Cardiac atrium fibroblast (primary cell): ENCODE data around the gene GTPBP4. TPM values are rescaled to one million over a fixed set of nuclear protein-coding genes. Genes with fewer than 3 reads are reported as not detected.

ENCODE experiments used
- total RNA-seq: library from RNA; depleted of rRNA; stranded (reverse); fragments of >200 nt; gene quantifications from 2 replicates; pipeline ENCODE4 v1.2.3, GENCODE V29; 2015

Gene GTPBP4
- total RNA-seq: 22.7 and 31.8 TPM in 2 replicates

DNA sequence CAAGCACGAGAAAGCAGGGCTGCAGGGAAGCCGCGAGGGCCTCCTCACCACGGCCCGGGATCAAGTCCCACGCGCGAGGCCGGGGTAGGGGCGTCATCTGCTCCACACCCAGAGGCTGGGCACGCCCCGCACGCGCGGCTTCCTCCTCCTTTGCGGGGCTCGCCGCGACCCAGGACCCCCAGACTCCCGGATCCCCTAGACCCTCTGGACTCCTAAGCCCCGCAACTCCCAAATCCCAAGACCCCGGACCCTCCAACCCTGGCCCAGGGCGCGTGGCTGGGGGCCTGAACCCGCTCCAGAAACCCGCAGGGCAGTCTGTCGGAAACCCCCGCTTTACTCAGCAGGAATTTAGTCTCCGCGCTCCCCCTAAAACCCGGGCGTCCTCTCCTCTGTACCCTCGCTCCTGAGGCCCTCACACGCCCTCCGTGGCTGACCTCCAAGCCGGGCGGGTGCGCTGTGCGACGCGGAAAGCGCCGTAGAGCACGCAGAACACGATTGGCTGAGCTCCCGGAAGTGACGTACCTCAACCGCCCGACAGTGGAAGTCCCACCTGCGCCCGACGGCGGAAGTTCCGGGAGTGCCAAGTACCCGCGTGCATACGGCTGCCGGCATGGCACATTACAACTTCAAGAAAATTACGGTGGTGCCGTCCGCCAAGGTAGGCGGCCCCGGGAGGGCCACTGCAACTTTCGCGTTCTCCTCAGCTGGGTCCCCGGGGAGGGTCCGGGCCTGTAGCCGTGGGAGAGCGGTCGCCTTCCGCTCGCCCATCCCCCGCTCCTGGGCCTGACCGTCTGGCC is at the start of gene GTPBP4:
Gene GTPBP4, plus strand, starts transcription at position 565 of the 797 bp plus-strand sequence. Its CDS starts 46 bp downstream, at position 611.

DNA sequence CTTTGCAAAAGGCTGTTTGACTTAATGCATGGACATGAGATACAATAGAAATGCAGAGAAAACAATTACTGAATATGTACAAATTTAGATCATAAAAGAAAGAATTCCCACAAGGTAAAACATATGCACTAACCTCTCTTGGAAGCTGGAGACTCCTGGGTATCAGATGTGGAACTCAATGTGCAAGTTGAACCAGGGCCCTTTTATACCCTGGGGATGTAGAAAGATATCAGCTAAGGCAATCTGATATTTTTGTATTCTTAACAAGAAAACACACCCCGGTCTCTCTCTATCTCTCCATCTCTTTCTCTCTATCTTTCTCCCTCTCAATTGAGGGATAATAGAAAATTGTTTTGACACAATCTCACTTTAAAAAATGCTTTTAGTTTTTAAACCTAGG is 37.4 kb downstream of the GTPBP4 start, which contains the start of gene IDI2:
Gene IDI2, minus strand, starts transcription at position 177 of the 400 bp plus-strand sequence. CDS start 1,136 bp downstream, outside the sequence.

DNA sequence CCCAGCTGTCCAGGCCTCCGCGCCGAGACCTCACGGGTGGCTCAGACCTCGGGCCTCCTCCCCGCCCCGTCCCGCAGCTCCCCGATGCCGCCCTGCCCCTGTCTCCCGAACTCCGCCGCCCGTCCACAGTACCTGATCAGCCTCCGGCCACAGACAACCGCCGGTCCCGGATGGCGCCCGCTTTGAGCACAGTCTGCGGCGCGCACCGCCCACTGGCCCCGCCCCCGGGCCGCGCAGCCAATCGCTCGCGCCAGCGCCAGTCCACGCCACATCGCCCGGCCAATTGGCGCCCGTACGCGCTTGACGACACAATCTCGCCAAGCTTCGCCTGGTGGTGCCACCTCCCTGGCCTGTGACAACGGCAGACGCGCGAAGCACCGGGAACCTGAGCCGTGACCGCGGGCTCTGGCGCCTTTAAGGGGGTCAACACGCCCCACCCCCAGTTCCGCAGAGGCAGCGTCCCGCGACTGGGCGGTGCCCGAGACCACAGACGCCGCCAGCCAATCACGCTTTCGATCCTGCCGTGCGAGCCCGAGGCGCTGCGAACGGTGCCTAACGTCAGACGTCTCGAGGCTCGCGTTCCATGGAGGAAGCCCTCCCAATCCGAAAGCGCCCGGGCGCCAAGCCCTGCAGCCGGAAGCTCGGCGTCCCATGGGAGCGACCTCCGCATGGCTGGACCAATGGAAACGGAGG is 60.6 kb downstream of the GTPBP4 start, which contains the start of gene IDI1:
Gene IDI1, minus strand, starts transcription at position 388 of the 693 bp plus-strand sequence. Its CDS starts 116 bp downstream, at position 272.

DNA sequence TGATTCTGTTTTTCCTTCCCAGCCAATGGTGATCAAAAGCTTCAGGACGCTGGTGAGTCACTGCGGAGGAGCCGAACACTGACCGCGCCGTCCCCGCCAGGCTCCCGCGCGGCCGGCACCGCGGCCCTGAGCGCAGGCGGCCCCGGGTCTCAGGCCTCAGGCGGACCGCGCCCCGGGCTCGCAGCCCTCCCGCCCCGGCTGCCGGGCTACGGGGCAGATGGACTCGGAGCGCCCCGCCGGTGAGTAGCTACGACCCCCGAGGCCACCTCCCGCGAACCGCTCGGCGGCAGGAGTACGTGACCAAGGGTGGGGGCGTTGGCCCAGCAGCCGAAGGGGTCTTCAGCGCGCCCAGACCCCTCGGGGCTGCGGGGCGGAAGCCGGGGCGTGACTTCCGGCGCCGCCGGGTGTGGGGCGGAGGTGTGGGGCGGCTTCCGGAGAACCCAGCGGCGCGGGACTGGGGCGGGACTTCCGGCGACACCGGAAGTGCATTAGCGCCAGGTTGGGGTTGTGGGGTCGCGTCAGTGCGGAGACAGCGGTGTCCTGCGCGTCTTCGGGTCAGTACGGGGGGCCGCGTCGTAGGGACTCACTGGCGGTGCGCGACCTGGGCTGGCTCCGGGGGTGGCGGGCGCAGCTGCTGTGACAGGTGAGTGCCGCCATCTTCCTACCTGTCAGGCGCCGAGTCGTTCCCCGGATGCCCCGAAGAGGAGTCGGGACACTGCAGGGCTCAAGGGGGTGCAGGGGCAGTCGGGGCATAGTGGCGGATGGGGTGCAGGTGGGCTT is 68.3 kb downstream of the GTPBP4 start, which contains the start of gene WDR37:
Gene WDR37, plus strand, starts transcription at position 60 of the 780 bp plus-strand sequence. CDS start 15,771 bp downstream, outside the sequence.

Other genes with a start within 250 kb of the GTPBP4 start
- 21.5 and 24.6 TPM in 2 replicates for gene LARP4B, start 56.7 kb upstream of the GTPBP4 start, total RNA-seq
- gene IDI2, start 37.4 kb downstream of the GTPBP4 start, total RNA-seq: not detected in 2 replicates
- gene IDI1, start 60.7 kb downstream of the GTPBP4 start, total RNA-seq: 59.2 and 79.1 TPM in 2 replicates
- 7.0 and 13.0 TPM in 2 replicates for gene WDR37, start 68.0 kb downstream of the GTPBP4 start, total RNA-seq